ENCODE measurements around the gene C2orf80.
"Not testable (repeated sequence)": the region's sequence is repeated elsewhere in the genome, so short reads cannot be mapped to it uniquely, and the experiment has no call there.

Gene C2orf80

GRCh38 chr2:208189810-208190503 lies at the start of gene C2orf80:
TSS of gene C2orf80 (minus strand) at chr2:208190030. CDS start at chr2:208186986, 3,044 bp downstream.
- Histone ChIP-seq H4K20me1 (no peaks in the 10 kb centered on the region), H3K4me1 (no peaks in the 10 kb centered on the region), H3K9ac (no peak within 1 kb of the TSS), H3K9me3 (replicated peaks in 1 of 11) (no peaks in the 10 kb centered on the region; a peak in 1 of 22 replicates), H3K4me3 (no peak within 1 kb of the TSS), H3K27me3 (no peaks in the 10 kb centered on the region), H3K27ac (no peak within 1 kb of the TSS), H3K36me3 (no peaks in the 10 kb centered on the region), H3K4me2 (no peak within 1 kb of the TSS)
- TF ChIP-seq Cebpa-rat (IDR thresholded peaks at IDR 0.05), result no peak

- H3K27me3 ChIP-seq, result no peaks in the 10 kb centered on the region
- no peak overlapping the region for H3K4me2 ChIP-seq
- H3K4me1 ChIP-seq, result no peaks in the 10 kb centered on the region
- H4K20me1 ChIP-seq, result no peaks in the 10 kb centered on the region
- H3K36me3 ChIP-seq, result peaks cover 56 to 61% (median 60%) of the 10 kb centered on the region in 11 experiments
- no peak overlapping the region for H3K9ac ChIP-seq
- no peak overlapping the region for H3K4me3 ChIP-seq
- H3K27ac ChIP-seq, result no peak overlapping the region
- no peak for TF ChIP-seq Cebpa-rat (IDR thresholded peaks at IDR 0.05)
- H3K9me3 ChIP-seq (replicated peaks in 1 of 11), result peaks cover 19 to 33% (median 27%) of the 10 kb centered on the region in 11 experiments
Observed at GRCh38 chr2:208235860-208236259, 46.0 kb upstream of the C2orf80 start.

GRCh38 chr2:208234786-208235185 lies 45.0 kb upstream of the C2orf80 start:
- no peak overlapping the region for H3K4me2 ChIP-seq
- no peak for TF ChIP-seq Cebpa-rat (IDR thresholded peaks at IDR 0.05)
- peaks cover 19 to 43% (median 33%) of the 10 kb centered on the region in 11 experiments for H3K9me3 ChIP-seq (replicated peaks in 1 of 11)
- no peaks in the 10 kb centered on the region for H3K4me1 ChIP-seq
- peaks cover 46 to 51% (median 49%) of the 10 kb centered on the region in 11 experiments for H3K36me3 ChIP-seq
- no peaks in the 10 kb centered on the region for H3K27me3 ChIP-seq
- no peak overlapping the region for H3K27ac ChIP-seq
- H3K9ac ChIP-seq, result no peak overlapping the region
- no peak overlapping the region for H3K4me3 ChIP-seq
- no peaks in the 10 kb centered on the region for H4K20me1 ChIP-seq

GRCh38 chr2:208228476-208228875 lies 38.6 kb upstream of the C2orf80 start:
- TF ChIP-seq Cebpa-rat (IDR thresholded peaks at IDR 0.05), result no peak
- H3K36me3 ChIP-seq, result no peaks in the 10 kb centered on the region
- H3K4me3 ChIP-seq, result no peak overlapping the region
- H3K4me1 ChIP-seq, result no peaks in the 10 kb centered on the region
- H3K27ac ChIP-seq, result no peak overlapping the region
- no peaks in the 10 kb centered on the region for H3K27me3 ChIP-seq
- no peak overlapping the region for H3K4me2 ChIP-seq
- H3K9me3 ChIP-seq (replicated peaks in 1 of 11), result peaks cover 26 to 49% (median 43%) of the 10 kb centered on the region in 11 experiments
- no peak overlapping the region for H3K9ac ChIP-seq
- H4K20me1 ChIP-seq, result no peaks in the 10 kb centered on the region

- no peaks in the 10 kb centered on the region for H3K36me3 ChIP-seq
- no peaks in the 10 kb centered on the region for H3K27me3 ChIP-seq
- no peak overlapping the region for H3K9ac ChIP-seq
- H3K9me3 ChIP-seq (replicated peaks in 1 of 11), result peaks cover 21 to 42% (median 35%) of the 10 kb centered on the region in 11 experiments
- no peak overlapping the region for H3K4me3 ChIP-seq
- no peaks in the 10 kb centered on the region for H4K20me1 ChIP-seq
- no peak overlapping the region for H3K27ac ChIP-seq
- H3K4me2 ChIP-seq, result no peak overlapping the region
- no peaks in the 10 kb centered on the region for H3K4me1 ChIP-seq
- no peak for TF ChIP-seq Cebpa-rat (IDR thresholded peaks at IDR 0.05)
Observed at GRCh38 chr2:208227581-208228232, 37.9 kb upstream of the C2orf80 start.

GRCh38 chr2:208224802-208225201 lies 35.0 kb upstream of the C2orf80 start:
- Histone ChIP-seq H3K4me2 (no peak overlapping the region), H3K9ac (no peak overlapping the region), H3K36me3 (no peaks in the 10 kb centered on the region), H3K27me3 (no peaks in the 10 kb centered on the region), H3K9me3 (replicated peaks in 1 of 11) (peaks cover 7 to 20% (median 15%) of the 10 kb centered on the region in 11 experiments; a peak in 19 of 22 replicates), H3K27ac (no peak overlapping the region), H4K20me1 (no peaks in the 10 kb centered on the region), H3K4me1 (no peaks in the 10 kb centered on the region), H3K4me3 (no peak overlapping the region)
- TF ChIP-seq Cebpa-rat (IDR thresholded peaks at IDR 0.05), result no peak

- Histone ChIP-seq H3K27me3 (no peaks in the 10 kb centered on the region), H3K4me2 (no peak overlapping the region), H3K9me3 (replicated peaks in 1 of 11) (peaks cover under 1 to 13% (median 8%) of the 10 kb centered on the region in 11 experiments; a peak in 17 of 22 replicates), H3K9ac (no peak overlapping the region), H3K4me3 (no peak overlapping the region), H3K4me1 (no peaks in the 10 kb centered on the region), H3K27ac (no peak overlapping the region), H4K20me1 (no peaks in the 10 kb centered on the region), H3K36me3 (no peaks in the 10 kb centered on the region)
- TF ChIP-seq Cebpa-rat (IDR thresholded peaks at IDR 0.05), result no peak
Observed at GRCh38 chr2:208222351-208222750, 32.5 kb upstream of the C2orf80 start.

- not testable (repeated sequence) for H3K27ac ChIP-seq; H4K20me1 ChIP-seq; H3K36me3 ChIP-seq; H3K9ac ChIP-seq; H3K9me3 ChIP-seq (replicated peaks in 1 of 11); H3K4me2 ChIP-seq; H3K4me1 ChIP-seq; H3K4me3 ChIP-seq; H3K27me3 ChIP-seq
Observed at GRCh38 chr2:208221873-208222272, 32.0 kb upstream of the C2orf80 start.

- H3K36me3 ChIP-seq, result no peaks in the 10 kb centered on the region
- no peaks in the 10 kb centered on the region; a peak in 1 of 22 replicates for H3K9me3 ChIP-seq (replicated peaks in 1 of 11)
- H3K4me1 ChIP-seq, result no peaks in the 10 kb centered on the region
- TF ChIP-seq Cebpa-rat (IDR thresholded peaks at IDR 0.05), result no peak
- H3K27me3 ChIP-seq, result no peaks in the 10 kb centered on the region
- no peaks in the 10 kb centered on the region for H4K20me1 ChIP-seq
- H3K4me2 ChIP-seq, result no peak overlapping the region
- H3K27ac ChIP-seq, result no peak overlapping the region
- no peak overlapping the region for H3K9ac ChIP-seq
- H3K4me3 ChIP-seq, result no peak overlapping the region
Observed at GRCh38 chr2:208210688-208211451, 21.0 kb upstream of the C2orf80 start.
